ENCODE data around the gene MON1B. TPM values are rescaled to one million over a fixed set of nuclear protein-coding genes. Genes with fewer than 3 reads are reported as not detected.
"Not testable (repeated sequence)": the region's sequence is repeated elsewhere in the genome, so short reads cannot be mapped to it uniquely, and the experiment has no call there.

The MON1B gene
- total RNA-seq, 4 donors from 2014 or later = 35.6 to 119 (median 55.9) TPM

DNA sequence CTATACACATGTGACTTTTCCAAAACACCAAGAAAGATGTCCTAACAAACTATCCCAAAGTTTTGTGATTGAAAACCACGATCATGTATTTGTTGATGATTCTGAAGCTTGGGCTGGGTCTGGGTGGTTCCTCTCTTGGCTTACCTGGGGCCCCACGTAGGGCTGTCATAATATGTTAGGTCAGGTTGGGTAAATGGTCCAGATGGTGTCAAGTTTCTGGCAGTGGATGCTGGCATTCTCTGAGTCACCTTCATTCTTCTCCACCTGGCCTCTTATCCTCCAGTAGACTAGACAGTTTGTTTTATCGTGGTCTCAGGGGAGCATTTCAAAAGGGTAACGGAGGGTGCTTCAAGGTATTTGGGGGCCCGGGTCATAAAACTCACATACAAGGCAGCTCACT lies 47.6 kb downstream of the MON1B start:
- Histone ChIP-seq H3K4me1 (peaks cover 0 to 2% (median 0%) of the 10 kb centered on the region in 4 donors), H3K27me3 (peaks cover 15% of the 10 kb centered on the region), H3K27ac (no peak overlapping the region), H3K4me3 (no peak overlapping the region), H3K9me3 (no peaks in the 10 kb centered on the region), H3K36me3 (no peaks in the 10 kb centered on the region)
- intact Hi-C loops (cut with DNase I; ENCODE audit: low total_unique reads) = loop anchor here (5.0 kb wide), 1 partner anchor 344 kb away; no protein-coding TSS in a partner anchor
- DNase-seq = no peak
- in situ Hi-C loops (cut with MboI; ENCODE audit: low pct_ligation_motif_present in 1 of 4, low pct_unique_long_range_greater_than_20kb in 1 of 4, low sequenced_read_pairs in 3 of 4) = loop anchor here in 3 of 4 donors (5.0 kb wide), 1 partner anchor 349 kb away; no protein-coding TSS in a partner anchor
- TF ChIP-seq POLR2A (IDR thresholded peaks at IDR 0.05) (no peak), POLR2AphosphoS5 (IDR thresholded peaks at IDR 0.05) (no peak), EP300 (IDR thresholded peaks at IDR 0.05; ENCODE audit: low read depth) (no peak)
- TF ChIP-seq, protein P1, sequence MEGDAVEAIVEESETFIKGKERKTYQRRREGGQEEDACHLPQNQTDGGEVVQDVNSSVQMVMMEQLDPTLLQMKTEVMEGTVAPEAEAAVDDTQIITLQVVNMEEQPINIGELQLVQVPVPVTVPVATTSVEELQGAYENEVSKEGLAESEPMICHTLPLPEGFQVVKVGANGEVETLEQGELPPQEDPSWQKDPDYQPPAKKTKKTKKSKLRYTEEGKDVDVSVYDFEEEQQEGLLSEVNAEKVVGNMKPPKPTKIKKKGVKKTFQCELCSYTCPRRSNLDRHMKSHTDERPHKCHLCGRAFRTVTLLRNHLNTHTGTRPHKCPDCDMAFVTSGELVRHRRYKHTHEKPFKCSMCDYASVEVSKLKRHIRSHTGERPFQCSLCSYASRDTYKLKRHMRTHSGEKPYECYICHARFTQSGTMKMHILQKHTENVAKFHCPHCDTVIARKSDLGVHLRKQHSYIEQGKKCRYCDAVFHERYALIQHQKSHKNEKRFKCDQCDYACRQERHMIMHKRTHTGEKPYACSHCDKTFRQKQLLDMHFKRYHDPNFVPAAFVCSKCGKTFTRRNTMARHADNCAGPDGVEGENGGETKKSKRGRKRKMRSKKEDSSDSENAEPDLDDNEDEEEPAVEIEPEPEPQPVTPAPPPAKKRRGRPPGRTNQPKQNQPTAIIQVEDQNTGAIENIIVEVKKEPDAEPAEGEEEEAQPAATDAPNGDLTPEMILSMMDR (IDR thresholded peaks at IDR 0.05) = no peak
- WGBS, 2 donors (ENCODE audit: low coverage in 1 of 2) = 70% methylated on average over 5 of the region's 5 CpGs; no CpG with 5 or more reads in 1 of the 2 donors

DNA sequence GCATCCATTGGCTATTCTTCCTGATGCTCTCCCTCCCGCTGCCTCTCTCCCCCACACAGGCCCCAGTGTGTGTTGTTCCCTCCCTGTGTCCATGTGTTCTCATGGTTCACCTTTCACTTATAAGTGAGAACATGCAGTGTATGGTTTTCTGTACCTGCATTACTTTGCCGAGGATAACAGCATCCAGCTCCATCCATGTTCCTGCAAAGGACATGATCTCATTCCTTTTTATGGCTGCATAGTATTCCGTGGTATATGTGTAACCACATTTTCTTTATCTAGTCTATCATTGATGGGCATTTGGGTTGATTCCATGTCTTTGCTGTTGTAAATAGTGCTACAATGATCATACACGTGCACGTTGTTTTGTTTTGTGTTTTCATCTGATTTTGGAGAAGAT lies 51.5 kb downstream of the MON1B start:
- intact Hi-C loops (cut with DNase I; ENCODE audit: low total_unique reads); H3K4me1 ChIP-seq; DNase-seq; H3K4me3 ChIP-seq; H3K36me3 ChIP-seq; H3K27me3 ChIP-seq; H3K27ac ChIP-seq; H3K9me3 ChIP-seq; in situ Hi-C loops (cut with MboI; ENCODE audit: low pct_ligation_motif_present in 1 of 4, low pct_unique_long_range_greater_than_20kb in 1 of 4, low sequenced_read_pairs in 3 of 4): not testable (repeated sequence)
- 86 to 90% methylated on average over 5 of the region's 5 CpGs for whole genome bisulfite sequencing, 2 donors (ENCODE audit: low coverage in 1 of 2)

- H3K27ac ChIP-seq = no peak overlapping the region
- 89% methylated on average over 2 of the region's 2 CpGs; no CpG with 5 or more reads in 1 of the 2 donors for WGBS, 2 donors (ENCODE audit: low coverage in 1 of 2)
- in situ Hi-C loops (cut with MboI; ENCODE audit: low pct_ligation_motif_present in 1 of 4, low pct_unique_long_range_greater_than_20kb in 1 of 4, low sequenced_read_pairs in 3 of 4) = no loop called here
- intact Hi-C loops (cut with DNase I; ENCODE audit: low total_unique reads) = no loop called here
- no peak for DNase-seq
- no peaks in the 10 kb centered on the region for H3K9me3 ChIP-seq
- no peaks in the 10 kb centered on the region for H3K4me1 ChIP-seq
- no peaks in the 10 kb centered on the region for H3K27me3 ChIP-seq
- H3K36me3 ChIP-seq = no peaks in the 10 kb centered on the region
- no peak for TF ChIP-seq EP300 (IDR thresholded peaks at IDR 0.05; ENCODE audit: low read depth)
- TF ChIP-seq, protein P1 (IDR thresholded peaks at IDR 0.05) = no peak
- no peak for TF ChIP-seq POLR2A (IDR thresholded peaks at IDR 0.05)
- no peak for TF ChIP-seq POLR2AphosphoS5 (IDR thresholded peaks at IDR 0.05)
- no peak overlapping the region for H3K4me3 ChIP-seq
These were observed 55.2 kb downstream of the MON1B start for GRCh38 chr16:77246150-77246549.

GRCh38 chr16:77250400-77250799 lies 59.4 kb downstream of the MON1B start:
- WGBS, 2 donors (ENCODE audit: low coverage in 1 of 2) = 83% methylated on average over 4 of the region's 4 CpGs
- Histone ChIP-seq H3K27ac (no peak overlapping the region), H3K4me3 (no peak overlapping the region), H3K36me3 (no peaks in the 10 kb centered on the region), H3K27me3 (no peaks in the 10 kb centered on the region), H3K9me3 (no peaks in the 10 kb centered on the region), H3K4me1 (no peaks in the 10 kb centered on the region)
- intact Hi-C loops (cut with DNase I; ENCODE audit: low total_unique reads) = no loop called here
- TF ChIP-seq, protein P1 (IDR thresholded peaks at IDR 0.05) = no peak
- no peak for DNase-seq
- in situ Hi-C loops (cut with MboI; ENCODE audit: low pct_ligation_motif_present in 1 of 4, low pct_unique_long_range_greater_than_20kb in 1 of 4, low sequenced_read_pairs in 3 of 4) = no loop called here

Other genes with a start within 250 kb of the MON1B start
- gene SYCE1L, start 8.2 kb downstream of the MON1B start, total RNA-seq = 1 to 10 TPM in 2 of 4 donors, not detected in 2; 2.1 to 2.2 TPM
- under 1 TPM in 3 of 4 donors, not detected in 1; 0.20 to 0.79 (median 0.27) TPM for gene ADAMTS18, start 243.8 kb downstream of the MON1B start, total RNA-seq

Measured in transverse colon (tissue), 4 donors.